ENCODE results near the gene FBL. TPM values are rescaled to one million over a fixed set of nuclear protein-coding genes. Genes with fewer than 3 reads are reported as not detected.

Gene FBL
- total and polyA plus RNA-seq, 2 of the 13 experiments (the other 11 are each of a cell fraction or from before 2014, with no cell fraction given), result 153 to 468 TPM

- no peak for TF ChIP-seq JDP2 (CRISPR knock-in tag; IDR thresholded peaks at IDR 0.05; ENCODE audit: borderline replicate concordance)
- TF ChIP-seq, protein P1, sequence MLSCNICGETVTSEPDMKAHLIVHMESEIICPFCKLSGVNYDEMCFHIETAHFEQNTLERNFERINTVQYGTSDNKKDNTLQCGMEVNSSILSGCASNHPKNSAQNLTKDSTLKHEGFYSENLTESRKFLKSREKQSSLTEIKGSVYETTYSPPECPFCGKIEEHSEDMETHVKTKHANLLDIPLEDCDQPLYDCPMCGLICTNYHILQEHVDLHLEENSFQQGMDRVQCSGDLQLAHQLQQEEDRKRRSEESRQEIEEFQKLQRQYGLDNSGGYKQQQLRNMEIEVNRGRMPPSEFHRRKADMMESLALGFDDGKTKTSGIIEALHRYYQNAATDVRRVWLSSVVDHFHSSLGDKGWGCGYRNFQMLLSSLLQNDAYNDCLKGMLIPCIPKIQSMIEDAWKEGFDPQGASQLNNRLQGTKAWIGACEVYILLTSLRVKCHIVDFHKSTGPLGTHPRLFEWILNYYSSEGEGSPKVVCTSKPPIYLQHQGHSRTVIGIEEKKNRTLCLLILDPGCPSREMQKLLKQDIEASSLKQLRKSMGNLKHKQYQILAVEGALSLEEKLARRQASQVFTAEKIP (CRISPR knock-in tag; IDR thresholded peaks at IDR 0.05; ENCODE audit: borderline replicate concordance), result no peak
- no peak for TF ChIP-seq FIP1L1 (IDR thresholded peaks at IDR 0.05; ENCODE audit: borderline replicate concordance, insufficient read depth, low read depth, low read length)
- no peak for TF ChIP-seq ZNF510 (CRISPR knock-in tag; IDR thresholded peaks at IDR 0.05; ENCODE audit: low read depth)
- TF ChIP-seq ZBTB37 (CRISPR knock-in tag; IDR thresholded peaks at IDR 0.05), result no peak
- no peak for TF ChIP-seq MYNN (CRISPR knock-in tag; IDR thresholded peaks at IDR 0.05; ENCODE audit: low read depth)
- TF ChIP-seq ZNF431 (CRISPR knock-in tag; IDR thresholded peaks at IDR 0.05; ENCODE audit: borderline replicate concordance, low read depth), result no peak
- TF ChIP-seq, protein P2, sequence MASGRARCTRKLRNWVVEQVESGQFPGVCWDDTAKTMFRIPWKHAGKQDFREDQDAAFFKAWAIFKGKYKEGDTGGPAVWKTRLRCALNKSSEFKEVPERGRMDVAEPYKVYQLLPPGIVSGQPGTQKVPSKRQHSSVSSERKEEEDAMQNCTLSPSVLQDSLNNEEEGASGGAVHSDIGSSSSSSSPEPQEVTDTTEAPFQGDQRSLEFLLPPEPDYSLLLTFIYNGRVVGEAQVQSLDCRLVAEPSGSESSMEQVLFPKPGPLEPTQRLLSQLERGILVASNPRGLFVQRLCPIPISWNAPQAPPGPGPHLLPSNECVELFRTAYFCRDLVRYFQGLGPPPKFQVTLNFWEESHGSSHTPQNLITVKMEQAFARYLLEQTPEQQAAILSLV (CRISPR knock-in tag; IDR thresholded peaks at IDR 0.05; ENCODE audit: borderline replicate concordance), result no peak
Measured at GRCh38 chr19:39833160-39833463, 13.1 kb downstream of the FBL start (continued).
